ENCODE measurements around the gene RAB11FIP5. TPM values are rescaled to one million over a fixed set of nuclear protein-coding genes. Genes with fewer than 3 reads are reported as not detected.
A peak's percentile ranks its signal among the peaks of the same experiment; 100 is the strongest.

Gene RAB11FIP5
- total RNA-seq, 4 donors from 2014 or later = 24.9 to 39.5 (median 29.1) TPM

- Histone ChIP-seq H3K9me3 (no peaks in the 10 kb centered on the region), H3K27me3 (no peaks in the 10 kb centered on the region), H3K4me1 (no peaks in the 10 kb centered on the region), H3K27ac (no peak overlapping the region), H3K4me3 (no peak overlapping the region), H3K36me3 (peaks cover 5% of the 10 kb centered on the region)
- 92% methylated on average over 5 of the region's 5 CpGs for WGBS
- no peak for DNase-seq (ENCODE audit: low spot score in 2 of 2)
- TF ChIP-seq POLR2AphosphoS5 (IDR thresholded peaks at IDR 0.05) = no peak
- no peak for TF ChIP-seq CTCF (IDR thresholded peaks at IDR 0.05)
- no peak for TF ChIP-seq POLR2A (IDR thresholded peaks at IDR 0.05)
- TF ChIP-seq EP300 (IDR thresholded peaks at IDR 0.05) = no peak
These were observed 80.0 kb downstream of the RAB11FIP5 start for GRCh38 chr2:73032702-73033097.

- Histone ChIP-seq H3K27me3 (no peaks in the 10 kb centered on the region), H3K4me3 (no peak overlapping the region), H3K36me3 (peaks cover 5% of the 10 kb centered on the region), H3K27ac (no peak overlapping the region), H3K4me1 (no peaks in the 10 kb centered on the region), H3K9me3 (no peaks in the 10 kb centered on the region)
- TF ChIP-seq EP300 (IDR thresholded peaks at IDR 0.05) = no peak
- no peak for TF ChIP-seq CTCF (IDR thresholded peaks at IDR 0.05)
- no peak for TF ChIP-seq POLR2A (IDR thresholded peaks at IDR 0.05)
- no peak for TF ChIP-seq POLR2AphosphoS5 (IDR thresholded peaks at IDR 0.05)
- peak in 1 of 2 donors; percentile 45 for DNase-seq (ENCODE audit: low spot score in 2 of 2)
- 83% methylated on average over 10 of the region's 10 CpGs for WGBS
These were observed 80.7 kb downstream of the RAB11FIP5 start for GRCh38 chr2:73031725-73032701.

DNA sequence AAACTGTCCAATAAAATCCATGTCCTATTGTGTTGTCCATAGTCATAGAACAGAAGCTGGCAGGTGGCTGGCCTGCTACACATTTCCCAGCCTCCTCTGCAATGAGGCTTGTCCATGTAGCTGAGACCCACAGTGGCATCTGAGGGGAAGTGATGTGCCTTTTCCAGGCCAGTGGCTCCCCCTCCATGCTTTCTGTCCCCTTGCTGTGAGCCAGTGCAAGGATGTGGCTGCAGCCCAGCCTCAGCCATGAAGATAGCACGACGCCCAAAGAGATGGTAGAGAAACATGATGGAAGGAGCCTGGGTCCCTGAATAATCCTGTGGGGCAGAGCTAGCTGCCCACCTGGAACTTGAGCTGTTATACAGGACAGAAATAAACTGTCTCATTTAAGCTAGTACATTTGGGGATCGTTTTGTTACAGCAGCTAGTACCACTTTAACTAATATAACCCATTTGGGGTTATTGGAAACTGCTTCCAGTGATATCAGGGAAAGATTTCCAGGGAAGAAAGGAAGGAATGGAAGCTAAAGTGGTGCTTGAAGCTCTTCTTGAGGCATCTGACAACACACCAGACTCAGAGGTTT is 81.6 kb downstream of the RAB11FIP5 start:
- no peak for TF ChIP-seq POLR2AphosphoS5 (IDR thresholded peaks at IDR 0.05)
- no peak for TF ChIP-seq EP300 (IDR thresholded peaks at IDR 0.05)
- no peak for TF ChIP-seq CTCF (IDR thresholded peaks at IDR 0.05)
- TF ChIP-seq POLR2A (IDR thresholded peaks at IDR 0.05) = no peak
- Histone ChIP-seq H3K27me3 (no peaks in the 10 kb centered on the region), H3K9me3 (no peaks in the 10 kb centered on the region), H3K4me3 (no peak overlapping the region), H3K4me1 (no peaks in the 10 kb centered on the region), H3K27ac (no peak overlapping the region), H3K36me3 (peaks cover 4% of the 10 kb centered on the region)
- whole genome bisulfite sequencing = 86% methylated on average over 3 of the region's 3 CpGs
- DNase-seq (ENCODE audit: low spot score in 2 of 2) = no peak

- Histone ChIP-seq H3K9me3 (no peaks in the 10 kb centered on the region), H3K4me1 (no peaks in the 10 kb centered on the region)
- 79% methylated on average over 10 of the region's 10 CpGs for WGBS
These were observed 83.9 kb downstream of the RAB11FIP5 start for GRCh38 chr2:73028841-73029240.

More at GRCh38 chr2:73028841-73029240, 83.9 kb downstream of the RAB11FIP5 start:
- H3K27ac ChIP-seq = no peak overlapping the region
- no peak for DNase-seq (ENCODE audit: low spot score in 2 of 2)
- H3K4me3 ChIP-seq = no peak overlapping the region
- TF ChIP-seq EP300 (IDR thresholded peaks at IDR 0.05) (no peak), CTCF (IDR thresholded peaks at IDR 0.05) (no peak), POLR2A (IDR thresholded peaks at IDR 0.05) (no peak), POLR2AphosphoS5 (IDR thresholded peaks at IDR 0.05) (no peak)
- H3K27me3 ChIP-seq = no peaks in the 10 kb centered on the region
- no peaks in the 10 kb centered on the region for H3K36me3 ChIP-seq
